Raji (cell line): ENCODE results near the gene ART5.

Experiments
- POLR2A ChIP-seq: IDR thresholded peaks from 2 replicates; pipeline ENCODE4 v1.6.1; 2011; ENCODE audit warnings: low read depth, low read length, control low read depth; ENCODE audit not compliant: insufficient read depth

The ART5 gene

DNA sequence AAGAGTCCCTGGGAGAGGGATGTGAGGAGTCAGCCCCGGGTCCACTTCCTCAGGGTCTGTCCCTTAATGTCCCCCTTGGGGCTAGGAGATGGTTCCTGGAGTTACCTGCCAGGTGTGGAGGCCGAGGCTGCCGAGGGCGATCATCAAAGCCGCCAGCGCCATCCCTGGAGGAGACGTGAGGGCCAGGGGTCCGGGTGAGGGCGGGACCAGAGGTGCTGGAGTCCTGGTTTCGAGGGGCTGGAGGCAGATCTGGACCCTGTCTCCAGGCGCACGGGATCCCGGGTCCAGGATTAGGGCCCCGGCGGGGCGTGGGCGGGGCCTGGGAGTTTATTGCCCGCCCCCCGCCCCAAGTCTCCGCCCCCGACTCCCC, at the start of gene ART5:
TSS of gene ART5 (minus strand) at position 292 of the 370 bp plus-strand sequence. CDS start at position 162, 130 bp downstream.
- TF ChIP-seq POLR2A: no peak

- TF ChIP-seq POLR2A: no peak
Observed at GRCh38 chr11:3686751-3687150, 45.0 kb upstream of the ART5 start.

DNA sequence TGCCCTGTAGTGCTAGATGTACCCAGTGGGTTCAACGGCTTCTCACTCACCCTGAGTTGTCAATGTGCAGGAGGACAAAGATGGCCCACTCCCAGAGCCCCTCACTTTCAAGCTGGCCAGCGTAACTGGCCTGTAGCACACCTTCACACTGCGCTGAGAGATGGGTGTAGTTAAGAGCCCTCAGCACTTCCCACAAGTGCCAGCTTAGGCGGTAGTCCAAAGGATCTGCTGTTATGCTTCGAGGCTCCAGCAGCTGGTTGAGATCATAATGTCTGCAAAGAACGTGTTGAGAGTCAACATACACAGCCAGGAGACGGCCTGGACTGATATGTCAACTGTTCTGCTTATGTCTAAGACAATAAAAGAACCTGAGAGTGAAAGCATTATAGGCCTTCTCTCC, 44.1 kb upstream of the ART5 start:
- no peak for TF ChIP-seq POLR2A

GRCh38 chr11:3684819-3685172, 43.0 kb upstream of the ART5 start:
- no peak for TF ChIP-seq POLR2A

GRCh38 chr11:3684129-3684818, 42.5 kb upstream of the ART5 start:
- TF ChIP-seq POLR2A: no peak

GRCh38 chr11:3683039-3683438, 41.2 kb upstream of the ART5 start:
- TF ChIP-seq POLR2A: no peak

DNA sequence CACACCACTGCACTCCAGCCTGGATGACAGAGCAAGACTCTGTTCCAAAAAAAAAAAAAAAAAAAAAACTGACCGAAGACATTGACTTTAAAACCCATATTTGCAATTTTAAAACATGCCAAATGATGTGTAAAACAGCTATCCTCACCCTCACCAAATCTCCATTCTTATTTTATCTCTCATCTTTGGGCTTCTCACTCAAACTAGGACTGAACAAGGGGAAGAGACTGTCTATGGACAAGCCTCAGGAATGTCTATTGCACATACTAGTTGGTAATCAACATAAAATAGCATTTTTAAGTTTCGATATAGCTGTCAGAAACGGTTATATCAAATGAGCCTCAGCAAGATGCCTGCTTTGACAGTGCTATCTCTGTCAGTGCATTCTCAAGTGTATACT, 37.3 kb upstream of the ART5 start:
- no peak for TF ChIP-seq POLR2A

DNA sequence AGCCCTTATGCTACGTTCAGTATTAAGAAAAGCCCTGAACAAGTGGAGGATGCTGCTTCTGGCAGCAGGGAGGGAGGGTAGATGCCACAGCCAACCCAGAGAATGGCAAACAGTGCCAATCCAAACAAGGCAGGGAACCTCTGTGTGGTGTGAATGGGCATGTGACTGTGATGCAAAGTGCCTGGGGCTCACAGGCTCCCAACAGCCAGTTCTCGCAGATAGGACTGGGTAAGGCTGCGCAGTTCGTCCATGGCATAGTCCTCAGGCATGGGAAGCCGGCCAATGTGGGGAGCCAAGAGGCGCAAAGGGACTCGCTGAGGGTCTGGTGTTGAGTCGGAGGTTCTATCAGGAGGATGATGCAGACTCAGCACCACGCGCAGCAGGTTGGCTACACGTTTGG, 34.2 kb upstream of the ART5 start:
- no peak for TF ChIP-seq POLR2A

DNA sequence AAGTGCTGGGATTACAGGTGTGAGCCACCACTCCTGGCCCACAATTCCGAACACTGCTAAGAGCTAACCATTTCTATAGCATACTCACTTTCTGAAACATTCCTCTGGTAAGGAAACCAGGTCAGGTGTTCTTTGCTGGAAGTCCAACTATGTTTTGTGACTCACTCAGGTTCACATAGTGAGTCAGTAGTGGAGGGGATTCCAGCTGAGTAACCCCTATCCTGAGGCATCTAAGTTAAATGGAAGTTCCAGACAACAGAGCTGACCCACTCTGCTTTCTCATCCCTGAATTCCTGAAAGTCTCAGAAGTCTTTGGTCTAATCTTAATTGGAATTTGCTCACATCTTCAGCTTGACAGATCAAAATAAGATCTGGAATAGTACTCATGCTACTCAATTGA, 32.4 kb upstream of the ART5 start:
- no peak for TF ChIP-seq POLR2A

- TF ChIP-seq POLR2A: no peak
Observed at GRCh38 chr11:3671334-3672254, 29.8 kb upstream of the ART5 start, which contains the start of gene CHRNA10. Gene CHRNA10 (minus strand): TSS chr11:3671384. CDS start chr11:3671312, 72 bp downstream.

DNA sequence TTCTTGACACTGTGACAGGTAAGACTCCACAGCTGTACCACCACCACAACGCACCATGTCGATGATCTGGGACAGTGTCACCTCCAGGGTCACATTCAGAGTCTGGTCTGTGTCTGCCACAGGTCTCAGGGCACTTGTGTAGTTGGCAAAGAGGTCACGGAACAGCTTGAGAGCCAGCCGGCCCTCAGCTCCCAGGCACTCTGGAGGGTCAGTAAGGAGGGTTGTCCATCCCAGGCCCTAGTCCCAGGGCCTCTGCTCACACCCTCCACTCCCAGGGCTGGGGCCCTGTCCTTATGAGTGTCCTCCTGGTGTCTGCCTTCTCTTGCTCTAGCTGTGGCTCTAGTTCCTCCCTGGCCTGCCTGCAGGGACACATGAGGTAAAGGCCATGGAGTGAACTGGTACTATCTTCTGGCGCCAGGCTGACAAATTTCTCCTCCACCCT, 28.0 kb upstream of the ART5 start:
- no peak for TF ChIP-seq POLR2A

- TF ChIP-seq POLR2A: no peak
Observed at GRCh38 chr11:3669128-3669527, 27.3 kb upstream of the ART5 start.

DNA sequence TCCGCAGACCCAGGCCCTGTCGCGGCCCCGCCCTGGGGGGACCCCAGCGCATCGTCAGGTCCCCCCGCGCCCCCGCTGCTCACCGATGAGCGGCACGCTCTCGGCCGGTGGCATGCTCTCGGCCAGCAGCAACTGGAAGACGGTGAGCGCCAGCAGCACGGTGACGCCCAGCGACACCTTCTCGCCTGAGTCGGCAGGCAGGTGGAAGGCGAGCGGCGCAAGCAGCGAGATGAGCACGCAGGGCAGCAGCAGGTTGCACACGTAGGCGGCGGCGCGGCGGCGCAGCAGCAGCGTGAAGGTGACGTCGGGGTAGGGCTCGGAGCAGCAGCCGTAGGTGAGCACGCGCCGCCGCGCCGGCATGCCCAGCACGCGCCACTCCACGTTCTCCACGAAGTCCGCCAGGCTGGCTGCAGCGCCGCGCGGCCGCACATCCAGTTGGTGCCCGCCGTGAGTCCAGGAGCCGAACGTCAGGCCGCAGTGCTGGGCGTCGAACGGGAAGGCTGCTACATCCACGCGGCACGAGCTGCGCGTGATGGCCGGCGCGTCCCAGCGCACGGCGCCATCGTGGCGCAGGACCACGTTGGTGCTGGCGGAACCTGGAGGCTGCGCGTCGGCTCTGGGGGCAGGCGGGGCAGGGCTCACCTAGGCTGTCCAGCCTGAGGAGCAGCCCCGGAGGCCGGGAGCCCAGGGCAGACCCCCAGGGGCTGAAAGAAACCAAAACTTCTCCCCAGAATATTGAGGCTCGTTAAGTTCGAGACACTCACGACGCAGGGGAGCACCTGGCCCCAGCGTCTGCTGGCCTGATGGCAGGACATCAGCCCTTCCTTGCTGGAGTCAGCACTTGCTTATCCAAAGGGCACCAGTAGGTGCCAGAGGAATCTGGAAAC, 25.6 kb upstream of the ART5 start:
- TF ChIP-seq POLR2A: no peak

DNA sequence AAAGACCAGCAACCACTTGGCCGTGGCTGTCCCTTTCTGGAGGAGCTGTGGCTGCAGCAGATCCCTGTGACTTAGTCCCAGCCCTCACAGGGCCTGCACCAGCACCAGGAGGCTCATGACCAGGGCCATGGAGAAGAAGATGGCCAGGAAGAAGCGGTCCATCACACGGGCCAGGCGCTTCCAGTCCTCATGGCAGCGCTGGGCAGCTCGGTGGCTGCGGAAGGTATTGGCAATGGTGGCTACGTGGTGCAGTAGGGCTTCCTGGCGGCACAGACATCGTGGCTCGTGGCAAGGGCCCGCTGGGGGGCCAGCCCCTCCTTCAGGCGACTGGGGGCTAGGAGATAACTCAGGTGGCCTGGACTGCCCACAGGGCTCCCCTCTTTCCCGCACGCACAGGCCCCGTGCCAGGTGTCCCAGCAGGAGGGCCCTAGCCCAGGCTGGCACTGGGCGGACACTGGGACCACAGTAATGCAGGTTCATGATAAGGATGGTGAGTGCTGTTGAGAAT, 24.3 kb upstream of the ART5 start:
- TF ChIP-seq POLR2A: no peak

GRCh38 chr11:3665336-3666022, 23.7 kb upstream of the ART5 start:
- TF ChIP-seq POLR2A: no peak

DNA sequence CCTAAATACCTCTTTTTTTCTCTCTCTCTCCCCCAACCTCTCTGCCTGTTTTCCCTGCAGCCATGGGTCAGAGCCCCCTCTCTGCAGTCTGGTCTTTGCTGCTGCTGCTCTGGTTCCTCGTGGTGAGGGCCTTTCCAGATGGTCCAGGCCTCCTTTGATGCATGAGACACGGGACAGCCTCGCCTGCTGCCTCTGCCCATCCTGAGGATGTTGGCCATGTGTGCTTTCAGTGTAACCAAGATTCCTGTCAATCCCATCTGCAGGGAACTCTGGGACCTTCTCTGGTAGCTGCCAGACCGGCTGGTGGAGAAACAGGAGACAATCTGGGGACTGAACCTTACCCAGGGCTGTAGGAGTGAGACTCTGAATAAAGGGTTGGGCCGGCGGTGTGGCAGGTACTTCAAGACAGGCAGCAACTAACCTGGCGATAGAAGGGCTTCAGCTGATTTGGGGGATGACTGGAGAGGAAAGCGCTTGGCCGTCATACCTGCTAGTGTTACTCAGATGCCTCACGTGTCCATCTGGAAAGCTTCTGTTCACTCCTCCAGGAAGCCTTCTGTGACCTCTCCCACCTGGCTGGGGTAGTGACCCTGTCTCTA, 22.3 kb upstream of the ART5 start:
- TF ChIP-seq POLR2A: no peak
